Neural cell (in vitro differentiated cells): ENCODE measurements around the gene DMRT1. TPM values are rescaled to one million over a fixed set of nuclear protein-coding genes. Genes with fewer than 3 reads are reported as not detected.

ENCODE experiments used
- H2AFZ ChIP-seq: fragments of 200-600, 300-800 bp; sonication (generic), shearing (Covaris generic); 2 replicates; pipeline ENCODE4 v1.6.0; 2014; ENCODE audit warnings: low read depth, mild to moderate bottlenecking, antibody characterized with exemption, low read length, moderate library complexity
- H3F3A ChIP-seq: fragments of 200-600 bp; shearing (Covaris generic); 2 replicates; pipeline ENCODE4 v1.6.1; 2016; ENCODE audit warnings: mild to moderate bottlenecking, moderate library complexity, mixed read lengths, antibody characterized with exemption, low read length; ENCODE audit not compliant: insufficient read depth, poor library complexity, severe bottlenecking
- H3K27ac ChIP-seq: fragments of 200-600, 300-800 bp; sonication (generic), shearing (Covaris generic); 2 replicates; pipeline ENCODE4 v1.5.1; 2014; ENCODE audit warnings: mild to moderate bottlenecking, low read length, moderate library complexity
- H3K27me3 ChIP-seq: fragments of 300-800, 200-600 bp; sonication (generic), shearing (Covaris generic); 2 replicates; pipeline ENCODE4 v1.6.0; 2014; ENCODE audit warnings: mild to moderate bottlenecking, low read depth, low read length, moderate library complexity; ENCODE audit not compliant: insufficient read depth
- H3K36me3 ChIP-seq: fragments of 300-800, 200-600 bp; sonication (generic), shearing (Covaris generic); 2 replicates; pipeline ENCODE4 v1.5.1; 2014; ENCODE audit warnings: mild to moderate bottlenecking, antibody characterized with exemption, low read length, moderate library complexity; ENCODE audit not compliant: insufficient read depth
- H3K4me2 ChIP-seq: fragments of 300-800, 200-600 bp; sonication (generic), shearing (Covaris generic); 2 replicates; pipeline ENCODE4 v1.6.0; 2014; ENCODE audit warnings: mild to moderate bottlenecking, low read length
- H3K4me3 ChIP-seq: fragments of 300-800, 200-600 bp; sonication (generic), shearing (Covaris generic); 2 replicates; pipeline ENCODE4 v1.5.1; 2014; ENCODE audit warnings: mild to moderate bottlenecking, low read length, moderate library complexity
- H3K79me2 ChIP-seq: fragments of 200-600 bp; shearing (Covaris generic); replicated peaks from 2 replicates; pipeline ENCODE4 v1.6.0; 2014; ENCODE audit warnings: mild to moderate bottlenecking, low read length, moderate library complexity; ENCODE audit not compliant: insufficient read depth
- H3K9ac ChIP-seq: fragments of 300-800, 200-600 bp; sonication (generic), shearing (Covaris generic); 2 replicates; pipeline ENCODE4 v1.6.1; 2016; ENCODE audit warnings: mild to moderate bottlenecking, low read length, mixed read lengths
- H3K9me2 ChIP-seq: fragments of 200-600 bp; shearing (Covaris generic); 2 replicates; pipeline ENCODE4 v1.6.1; 2016; ENCODE audit warnings: mild to moderate bottlenecking, low read length, mixed read lengths; ENCODE audit not compliant: insufficient read depth
- H3K9me3 ChIP-seq: fragments of 200-600, 300-800 bp; sonication (generic), shearing (Covaris generic); 2 replicates; pipeline ENCODE4 v1.6.1; 2016; ENCODE audit warnings: mild to moderate bottlenecking, mixed run types, low read length, moderate library complexity, mixed read lengths
- H4K20me1 ChIP-seq: fragments of 200-600 bp; shearing (Covaris generic); 2 replicates; pipeline ENCODE4 v1.6.1; 2016; ENCODE audit warnings: mild to moderate bottlenecking, mixed run types; ENCODE audit not compliant: insufficient read depth
- CTCF ChIP-seq: fragments of 450-650 bp; IDR thresholded peaks from 2 replicates; pipeline ENCODE4 v1.5.1; 2014; ENCODE audit warnings: antibody characterized with exemption, mild to moderate bottlenecking, moderate library complexity; ENCODE audit not compliant: poor library complexity, severe bottlenecking
- EP300 ChIP-seq: fragments of 450-650 bp; conservative IDR thresholded peaks from 2 replicates; pipeline ENCODE4 v1.6.1; 2014; ENCODE audit warnings: antibody characterized with exemption, mild to moderate bottlenecking, moderate library complexity; ENCODE audit not compliant: poor library complexity, severe bottlenecking
- EZH2 ChIP-seq: fragments of 200-600, 300-800 bp; shearing (Covaris generic), sonication (generic); IDR thresholded peaks from 2 replicates; pipeline ENCODE4 v1.6.1; 2014; ENCODE audit warnings: antibody characterized with exemption, low read length, borderline replicate concordance, mild to moderate bottlenecking; ENCODE audit not compliant: insufficient read depth, poor library complexity, severe bottlenecking
- MXI1 ChIP-seq: fragments of 450-650 bp; conservative IDR thresholded peaks from 2 replicates; pipeline ENCODE4 v1.6.1; 2014; ENCODE audit warnings: antibody characterized with exemption, mild to moderate bottlenecking; ENCODE audit not compliant: poor library complexity, severe bottlenecking
- POLR2AphosphoS5 ChIP-seq: IDR thresholded peaks from 2 replicates; pipeline ENCODE4 v1.6.1; 2012
- RAD21 ChIP-seq: fragments of 450-650 bp; conservative IDR thresholded peaks from 2 replicates; pipeline ENCODE4 v1.6.1; 2014; ENCODE audit warnings: antibody characterized with exemption, mild to moderate bottlenecking, moderate library complexity
- SMC3 ChIP-seq: fragments of 450-650 bp; conservative IDR thresholded peaks from 2 replicates; pipeline ENCODE4 v1.6.1; 2014; ENCODE audit warnings: antibody characterized with exemption, mild to moderate bottlenecking, moderate library complexity; ENCODE audit not compliant: poor library complexity
- TAF1 ChIP-seq: IDR thresholded peaks from 2 replicates; pipeline ENCODE4 v1.6.1; 2012; ENCODE audit warnings: low read depth
- polyA plus RNA-seq: library from polyadenylated mRNA; depleted of rRNA; stranded (reverse); fragments of >200 nt; gene quantifications from 2 replicates; pipeline ENCODE4 v1.2.3, GENCODE V29; 2014

The DMRT1 gene
- polyA plus RNA-seq, 1 donor from 2014 or later, result 0.26 TPM

- no peak for TF ChIP-seq TAF1
Measured at GRCh38 chr9:880725-881124, 39.2 kb downstream of the DMRT1 start (continued).

GRCh38 chr9:882416-882924, 41.0 kb downstream of the DMRT1 start:
- no peak for TF ChIP-seq POLR2AphosphoS5
- no peak for TF ChIP-seq SMC3
- TF ChIP-seq CTCF, result no peak
- H3K36me3 ChIP-seq, result no peaks in the 10 kb centered on the region
- no peak overlapping the region for H3K27ac ChIP-seq
- no peak overlapping the region for H2AFZ ChIP-seq
- H3K79me2 ChIP-seq, result no peaks in the 10 kb centered on the region
- H3K9me3 ChIP-seq, result no peaks in the 10 kb centered on the region
- no peaks in the 10 kb centered on the region for H3K9me2 ChIP-seq
- H3F3A ChIP-seq, result no peaks in the 10 kb centered on the region
- no peaks in the 10 kb centered on the region for H4K20me1 ChIP-seq
- H3K27me3 ChIP-seq, result no peaks in the 10 kb centered on the region
- H3K4me3 ChIP-seq, result no peak overlapping the region
- H3K9ac ChIP-seq, result no peak overlapping the region
- H3K4me2 ChIP-seq, result no peak overlapping the region

GRCh38 chr9:883011-883410, 41.5 kb downstream of the DMRT1 start:
- Histone ChIP-seq H2AFZ (no peak overlapping the region), H3K9me2 (no peaks in the 10 kb centered on the region), H3K27me3 (no peaks in the 10 kb centered on the region), H3K79me2 (no peaks in the 10 kb centered on the region), H3F3A (no peaks in the 10 kb centered on the region), H3K9ac (no peak overlapping the region), H3K4me2 (no peak overlapping the region), H3K36me3 (no peaks in the 10 kb centered on the region), H3K9me3 (no peaks in the 10 kb centered on the region), H4K20me1 (no peaks in the 10 kb centered on the region), H3K4me3 (no peak overlapping the region), H3K27ac (no peak overlapping the region)
- no peak for TF ChIP-seq CTCF
- TF ChIP-seq MXI1, result no peak
- no peak for TF ChIP-seq EZH2
- TF ChIP-seq POLR2AphosphoS5, result no peak
- TF ChIP-seq RAD21, result no peak
- no peak for TF ChIP-seq EP300

- Histone ChIP-seq H3F3A (no peaks in the 10 kb centered on the region), H2AFZ (no peak overlapping the region), H3K4me2 (no peak overlapping the region), H3K9me3 (no peaks in the 10 kb centered on the region), H3K27me3 (no peaks in the 10 kb centered on the region), H3K36me3 (no peaks in the 10 kb centered on the region), H4K20me1 (no peaks in the 10 kb centered on the region), H3K79me2 (no peaks in the 10 kb centered on the region), H3K27ac (no peak overlapping the region), H3K9ac (no peak overlapping the region), H3K9me2 (no peaks in the 10 kb centered on the region), H3K4me3 (no peak overlapping the region)
- no peak for TF ChIP-seq TAF1
Measured at GRCh38 chr9:886886-887285, 45.4 kb downstream of the DMRT1 start.
